ENCODE results near the gene PIM2. TPM values are rescaled to one million over a fixed set of nuclear protein-coding genes. Genes with fewer than 3 reads are reported as not detected.

PIM2 gene
- total RNA-seq, 1 donor from 2014 or later = 4.2 TPM

- DNase-seq (ENCODE audit: low read depth in 2 of 2) = no peak
These were observed 17.7 kb upstream of the PIM2 start for GRCh38 chrX:48936429-48937053.

- DNase-seq (ENCODE audit: low read depth in 2 of 2) = no peak
These were observed 16.5 kb upstream of the PIM2 start for GRCh38 chrX:48935301-48935670.

DNA sequence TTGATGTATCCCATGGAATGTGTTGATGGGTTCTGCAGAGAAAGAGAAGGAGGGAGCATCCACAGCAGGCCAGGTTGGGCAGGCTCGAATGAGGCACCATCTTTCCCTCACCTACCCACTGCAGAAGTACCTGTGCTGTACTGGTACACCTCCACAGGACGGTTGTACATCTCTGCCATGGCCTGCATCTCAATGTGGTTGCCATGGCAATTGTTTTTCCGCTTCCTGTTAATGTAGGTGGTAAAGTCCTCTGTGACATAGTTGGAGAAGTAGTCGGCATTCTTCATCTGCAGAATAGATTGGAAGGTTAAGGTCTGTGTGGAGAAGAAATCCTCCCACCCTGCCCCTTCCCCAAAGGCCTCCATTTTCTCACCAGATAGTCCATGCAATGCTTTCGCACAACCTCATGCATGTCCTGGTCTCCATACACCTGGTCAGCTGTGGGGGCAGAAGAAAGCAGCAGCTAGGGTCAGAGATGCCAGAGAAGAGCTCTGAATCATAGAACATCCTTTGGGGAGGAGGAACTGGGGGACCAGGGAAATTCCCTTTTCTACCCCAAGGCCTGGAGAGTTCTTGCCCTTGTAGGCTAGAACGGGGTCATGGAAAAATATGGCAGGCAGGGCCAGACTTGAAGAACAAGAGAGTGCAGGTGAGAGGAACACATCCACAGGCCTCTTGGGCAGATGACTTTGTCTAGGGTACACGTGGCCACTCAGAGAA lies 15.9 kb upstream of the PIM2 start:
- no peak for DNase-seq (ENCODE audit: low read depth in 2 of 2)

GRCh38 chrX:48933757-48934156 lies 14.9 kb upstream of the PIM2 start:
- no peak for DNase-seq (ENCODE audit: low read depth in 2 of 2)

DNA sequence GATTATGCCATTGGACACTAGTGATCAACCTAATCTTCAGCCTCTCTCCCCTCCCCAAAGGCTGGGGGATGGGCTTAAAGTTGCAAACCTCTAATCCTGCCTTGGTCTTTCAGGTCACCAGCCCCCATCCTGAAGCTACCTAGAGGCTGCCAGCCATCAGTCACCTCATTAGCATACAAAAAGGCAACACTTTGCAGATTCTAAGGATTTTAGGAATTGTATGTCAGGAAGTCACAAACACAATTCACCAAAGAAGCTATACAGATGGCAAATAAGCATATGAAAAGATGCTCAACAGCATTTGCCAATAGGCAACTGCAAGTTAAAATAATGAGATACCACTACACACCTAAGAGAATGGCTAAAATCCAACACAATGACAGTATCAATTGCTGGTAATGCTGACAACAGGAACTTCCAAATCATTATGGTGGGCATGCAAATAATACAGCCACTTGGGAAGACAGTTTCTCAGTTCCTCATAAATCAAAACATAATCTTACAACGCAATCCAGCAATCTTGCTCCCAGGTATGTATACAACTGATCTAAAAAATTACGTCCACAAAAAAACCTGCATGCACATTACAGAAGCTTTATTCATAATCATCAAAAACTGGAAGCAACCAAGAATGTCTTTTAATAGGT lies 9.0 kb upstream of the PIM2 start:
- no peak for DNase-seq (ENCODE audit: low read depth in 2 of 2)

DNA sequence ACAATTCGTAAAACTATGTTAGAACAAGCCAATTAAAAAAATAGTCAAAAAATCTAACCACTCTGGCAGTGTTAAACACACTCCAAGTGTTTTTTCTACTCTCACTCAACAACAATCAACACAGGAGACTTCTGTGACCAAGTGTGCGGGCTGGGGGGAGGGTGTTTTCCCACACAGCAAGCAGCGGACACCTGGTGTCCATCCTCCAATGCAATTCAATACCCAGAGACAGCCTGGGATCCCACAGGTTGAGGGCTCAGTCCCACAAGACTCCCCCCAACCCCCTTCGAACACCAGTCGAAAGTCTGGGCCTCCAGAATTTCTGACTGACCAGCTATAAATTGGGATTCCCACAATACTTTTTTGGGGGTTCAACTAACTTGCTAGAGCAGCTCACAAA lies 8.3 kb upstream of the PIM2 start:
- no peak for DNase-seq (ENCODE audit: low read depth in 2 of 2)

DNA sequence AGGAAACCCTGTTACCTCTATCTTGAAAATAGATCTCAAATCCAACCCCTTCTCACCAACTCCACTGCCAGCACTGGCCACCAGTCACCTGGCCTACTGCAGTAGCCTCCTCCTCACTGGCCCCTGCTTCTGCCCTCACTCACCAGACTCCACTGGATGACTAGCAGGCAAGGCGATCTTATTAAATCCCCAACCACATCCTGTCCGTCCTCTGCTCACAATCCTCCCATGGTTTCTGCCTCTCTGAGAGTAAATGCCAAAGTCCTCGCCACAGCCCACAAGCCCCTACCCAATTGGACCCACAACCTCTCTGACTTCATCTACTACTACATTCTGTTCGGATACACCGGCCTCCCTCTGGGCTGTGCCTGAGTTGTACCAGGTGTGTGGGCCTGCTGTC lies 5.4 kb upstream of the PIM2 start:
- no peak for DNase-seq (ENCODE audit: low read depth in 2 of 2)

DNA sequence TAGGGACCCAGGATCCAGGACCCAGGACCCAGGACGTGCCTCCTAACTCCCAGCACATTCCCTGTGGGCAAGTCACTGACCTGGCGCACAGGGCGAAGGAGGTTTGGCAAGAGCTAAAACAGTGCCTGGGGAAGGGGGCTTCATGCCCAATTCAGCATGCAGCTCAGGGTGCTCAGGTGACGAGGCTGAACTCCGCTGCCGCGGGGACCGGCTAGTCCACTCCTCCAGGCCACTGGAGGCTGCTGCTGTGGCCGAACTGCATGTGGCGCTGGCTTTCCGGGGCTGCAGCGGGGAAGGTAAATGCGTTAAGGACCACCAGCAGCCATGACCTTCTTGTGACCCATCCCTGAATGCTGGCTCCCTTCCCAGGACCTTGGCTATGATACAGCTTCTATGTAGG lies 4.9 kb upstream of the PIM2 start:
- no peak for DNase-seq (ENCODE audit: low read depth in 2 of 2)

DNA sequence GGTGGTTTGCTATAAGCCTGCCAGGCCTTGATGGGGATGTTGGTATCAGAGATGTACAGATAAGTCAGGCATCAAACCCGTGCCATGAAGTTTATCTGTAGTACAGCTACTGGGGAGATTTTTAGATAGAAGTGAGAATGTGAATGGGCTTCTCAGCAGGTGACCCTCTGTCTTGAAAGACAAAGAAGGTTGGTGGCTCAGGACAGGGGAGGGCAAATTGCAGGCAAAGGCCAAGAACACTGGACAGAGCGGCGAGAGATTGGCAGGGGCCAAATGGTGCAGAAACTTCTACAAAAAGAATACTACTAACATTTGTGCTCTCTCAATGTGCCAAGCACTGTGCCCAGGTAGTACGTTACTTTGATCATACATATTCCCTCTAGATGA lies 1.9 kb upstream of the PIM2 start:
- no peak for DNase-seq (ENCODE audit: low read depth in 2 of 2)

DNA sequence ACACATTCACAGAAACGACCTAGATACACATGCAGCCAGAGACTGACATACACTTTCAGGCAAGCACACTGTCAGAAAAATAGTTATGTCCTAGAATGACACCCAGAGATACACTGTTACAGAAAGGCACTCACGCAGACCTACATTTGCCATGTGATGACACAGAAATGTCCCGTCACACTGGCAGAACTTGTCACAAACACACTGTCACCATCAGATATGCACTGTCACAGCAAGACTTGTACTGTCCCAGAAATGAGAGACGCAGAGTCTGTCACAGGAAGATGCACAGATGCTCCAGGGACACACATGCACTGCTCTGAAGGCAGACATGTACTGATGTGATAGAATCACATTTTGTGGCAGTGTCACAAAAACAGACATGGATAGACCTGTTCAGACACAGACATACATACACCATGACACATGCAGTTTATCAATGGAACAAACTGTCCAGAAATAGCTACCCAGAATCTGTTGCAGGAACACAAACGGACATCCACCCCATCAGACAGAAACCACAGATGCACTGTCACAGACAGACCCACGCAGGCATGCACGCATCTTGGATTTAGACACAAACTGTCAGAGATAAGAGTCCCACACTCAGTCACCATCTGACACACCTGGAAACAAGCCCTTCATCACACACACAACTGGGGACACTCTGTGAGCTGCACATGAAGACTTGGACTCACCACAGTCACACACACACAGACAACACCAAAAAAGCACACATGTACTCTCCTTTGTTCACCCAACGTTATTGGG lies 1.3 kb upstream of the PIM2 start:
- no peak for DNase-seq (ENCODE audit: low read depth in 2 of 2)

DNA sequence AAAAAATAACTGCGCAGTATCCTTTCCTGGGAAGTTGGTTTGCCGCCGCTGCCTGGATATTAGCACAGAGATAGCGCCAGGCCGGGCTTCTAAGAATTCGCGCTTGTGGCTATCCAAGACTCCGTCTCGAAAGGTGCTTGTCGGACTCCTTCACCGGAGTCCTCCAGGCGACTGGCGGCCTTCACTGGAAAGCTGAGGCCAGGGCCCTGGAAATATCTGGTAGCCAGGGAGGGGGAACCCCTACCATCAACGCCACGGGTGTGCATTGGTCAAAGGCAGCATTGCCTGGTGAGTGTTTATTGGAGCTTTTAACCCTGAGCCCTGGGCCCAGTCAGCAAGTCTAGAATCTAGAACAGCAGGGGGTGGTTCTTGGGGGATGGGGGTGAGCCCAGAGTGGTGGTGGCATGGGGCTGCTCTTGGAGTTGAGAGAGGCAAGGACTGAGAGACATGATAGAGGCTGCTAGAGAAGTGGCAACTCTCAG lies 577 bp upstream of the PIM2 start:
- DNase-seq (ENCODE audit: low read depth in 2 of 2) = peak; percentile 5 to 27

- DNase-seq (ENCODE audit: low read depth in 2 of 2) = no peak
These were observed 552 bp downstream of the PIM2 start for GRCh38 chrX:48918301-48918642.

DNA sequence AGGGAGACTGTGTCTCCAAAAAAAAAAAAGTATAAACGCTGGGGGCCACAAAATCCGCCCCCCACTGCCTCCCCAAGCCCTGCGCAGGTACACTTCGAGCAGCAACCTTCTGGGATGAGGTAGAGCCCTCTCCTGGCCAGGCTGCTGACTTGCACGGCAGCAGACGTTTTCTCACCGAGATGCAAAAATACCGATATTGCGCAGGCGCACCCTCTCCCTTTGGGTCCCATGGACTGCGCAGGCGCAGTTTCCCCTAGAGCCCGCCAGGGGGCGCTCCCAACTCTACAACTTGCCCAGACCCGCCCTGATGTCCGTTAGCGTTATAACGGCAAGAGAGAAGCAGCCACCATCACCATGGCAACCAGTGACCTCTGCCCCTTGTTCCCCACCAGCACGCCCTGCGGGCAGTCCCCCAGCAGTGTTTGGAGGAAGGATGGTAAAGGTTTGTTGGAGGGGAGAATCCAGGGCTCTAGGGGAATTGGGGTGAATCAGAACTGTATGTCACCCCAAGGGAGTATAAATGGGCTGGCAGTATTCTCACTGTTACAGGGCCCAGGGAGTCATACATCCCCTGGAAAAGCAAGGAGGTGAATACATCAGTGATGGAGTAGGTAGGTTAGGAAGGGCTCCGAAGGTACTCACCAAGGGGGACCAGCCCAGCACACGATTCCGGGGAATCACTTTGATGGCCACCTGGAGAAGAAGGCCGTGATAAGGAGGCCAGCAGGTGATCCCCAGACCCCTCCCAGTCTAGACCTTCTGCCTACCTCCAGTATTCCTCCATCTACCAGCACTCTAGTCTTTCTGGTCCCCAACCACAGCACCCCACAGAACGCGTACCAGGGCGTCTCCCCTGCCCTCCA lies 1.5 kb downstream of the PIM2 start:
- peak; percentile 88 to 92 for DNase-seq (ENCODE audit: low read depth in 2 of 2)

GRCh38 chrX:48914593-48915493 lies 4.0 kb downstream of the PIM2 start:
- no peak for DNase-seq (ENCODE audit: low read depth in 2 of 2)

GRCh38 chrX:48913605-48914366 lies 5.0 kb downstream of the PIM2 start:
- DNase-seq (ENCODE audit: low read depth in 2 of 2) = no peak

DNA sequence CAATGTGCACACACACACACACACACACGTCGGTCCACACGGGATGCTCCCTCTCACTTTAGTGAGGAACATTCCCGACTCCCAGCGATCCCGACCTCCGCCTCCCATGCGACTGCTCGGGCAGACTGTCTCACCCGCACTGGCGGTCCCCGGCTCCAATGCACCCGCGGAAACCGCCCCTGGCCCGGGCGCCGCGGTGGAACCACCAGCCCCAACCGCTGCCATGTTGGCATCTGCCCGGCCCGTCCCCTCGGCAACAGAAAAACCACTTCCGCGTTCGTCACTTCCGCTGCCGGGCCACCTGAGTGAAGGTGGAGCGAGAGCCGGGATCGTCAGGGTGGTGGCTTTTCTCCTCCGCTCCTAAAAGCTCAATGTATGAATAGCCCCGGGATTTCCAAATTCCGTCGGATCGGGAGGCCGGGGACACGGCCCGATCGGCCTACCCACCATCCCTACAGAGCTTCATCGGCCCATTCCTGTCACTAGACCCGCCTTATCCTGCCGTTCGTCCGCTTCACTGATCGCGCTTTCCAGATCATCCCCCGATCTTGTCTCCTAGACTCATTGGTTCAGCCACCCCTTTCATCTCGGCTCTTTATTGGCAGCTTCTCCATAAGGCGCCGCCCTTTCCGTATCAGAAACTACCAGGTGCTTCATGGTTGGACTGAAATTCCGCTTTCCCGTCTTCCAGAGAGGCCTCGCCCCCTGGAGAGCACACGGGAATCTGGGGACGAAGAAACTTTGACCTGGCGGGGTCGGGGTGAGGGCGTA lies 7.2 kb downstream of the PIM2 start, which contains the start of gene SLC35A2:
TSS of gene SLC35A2 (minus strand) at position 235 of the 771 bp plus-strand sequence. CDS start at position 225, 10 bp downstream.
- DNase-seq (ENCODE audit: low read depth in 2 of 2) = peak; percentile 72 to 89

DNA sequence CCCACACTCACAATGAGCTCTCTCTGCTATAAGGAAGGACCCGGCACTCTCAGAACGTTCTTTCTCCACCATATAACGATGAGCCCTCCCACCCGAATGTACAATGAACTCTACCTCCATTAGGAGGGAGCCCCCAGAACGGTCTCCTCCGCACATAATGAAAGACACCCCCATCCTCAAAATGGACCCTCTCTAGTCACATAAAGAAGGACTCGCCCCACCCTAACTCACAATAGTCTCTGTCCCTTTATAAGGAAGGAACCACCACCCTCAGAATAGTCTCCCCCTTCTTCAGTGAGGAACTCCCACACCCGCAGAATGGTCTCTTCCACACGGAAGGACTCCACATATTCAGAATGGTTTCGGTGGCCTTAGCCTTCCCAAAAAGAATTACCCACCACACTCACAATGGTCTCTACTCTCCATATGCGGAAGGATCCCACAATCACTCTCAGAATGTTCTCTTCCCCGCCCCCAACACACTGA lies 7.9 kb downstream of the PIM2 start:
- peak; percentile 41 to 57 for DNase-seq (ENCODE audit: low read depth in 2 of 2)

DNA sequence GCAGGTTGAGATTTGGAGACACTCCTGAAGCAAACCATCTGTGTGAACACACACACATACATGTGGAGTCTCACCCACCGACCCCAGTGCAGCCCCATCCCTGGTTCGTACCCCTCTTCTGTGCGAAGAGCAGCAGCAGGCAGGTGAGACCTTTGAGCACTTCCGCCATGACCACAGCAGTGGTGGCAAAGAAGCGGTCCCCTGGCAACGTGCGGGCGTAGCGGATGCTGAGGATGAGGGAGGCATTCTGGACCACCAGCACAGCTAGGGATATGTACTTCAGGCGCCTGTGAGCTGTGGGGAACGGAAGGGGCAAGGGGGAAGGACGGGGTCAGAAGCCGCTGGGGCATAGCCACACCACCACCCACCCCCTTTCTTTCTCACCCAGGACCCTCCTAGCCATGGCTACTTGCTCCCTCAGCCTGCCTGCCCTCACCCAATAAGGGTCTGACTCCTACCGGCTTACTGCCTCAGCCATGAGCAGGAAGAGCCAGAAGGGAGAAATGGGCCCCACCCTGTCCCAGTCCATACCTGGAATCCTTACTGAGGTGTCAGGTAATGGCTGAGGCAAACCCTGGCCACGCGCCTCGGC lies 9.0 kb downstream of the PIM2 start:
- no peak for DNase-seq (ENCODE audit: low read depth in 2 of 2)
